Endothelial cell of umbilical vein (primary cell): ENCODE data around the gene USP36.

Experiments used
- CTCF ChIP-seq, 2 donors: IDR thresholded peaks; 1 replicate in 1 of 2; 2 replicates in 1 of 2; pipeline ENCODE4 v1.5.1; 2011; ENCODE audit warnings: low read length in 2 of 2, mild to moderate bottlenecking in 2 of 2, moderate library complexity in 2 of 2, control low read depth in 1 of 2, inconsistent platforms in 1 of 2, low read depth in 1 of 2; ENCODE audit not compliant: insufficient read depth in 1 of 2; ENCODE audit errors: extremely low read depth in 1 of 2
- EZH2 ChIP-seq: IDR thresholded peaks from 2 replicates; pipeline ENCODE4 v1.6.1; 2012; ENCODE audit warnings: borderline replicate concordance, low read depth, mild to moderate bottlenecking, moderate library complexity, low read length, inconsistent platforms; ENCODE audit not compliant: severe bottlenecking
- MAX ChIP-seq: IDR thresholded peaks from 2 replicates; pipeline ENCODE4 v1.6.1; 2011; ENCODE audit not compliant: insufficient read depth, insufficient read length
- POLR2A ChIP-seq: IDR thresholded peaks from 2 replicates; pipeline ENCODE4 v1.6.1; 2012; ENCODE audit warnings: low read depth, mild to moderate bottlenecking, control low read depth, low read length
- POLR2AphosphoS5 ChIP-seq: IDR thresholded peaks from 2 replicates; pipeline ENCODE4 v1.6.1; 2012; ENCODE audit warnings: low read depth, mild to moderate bottlenecking, control low read depth, low read length, moderate library complexity; ENCODE audit not compliant: insufficient read depth

GRCh38 chr17:78886954-78887353, 46.3 kb upstream of the USP36 start:
- TF ChIP-seq EZH2 (no peak), CTCF (IDR thresholded peaks at IDR 0.05; ENCODE audit: extremely low read depth in 1 of 2, insufficient read depth in 1 of 2, low read depth in 1 of 2, low read length in 2 of 2) (no peak), POLR2AphosphoS5 (no peak), POLR2A (no peak), MAX (no peak)
